Dermis microvascular lymphatic vessel endothelial cell (primary cell): ENCODE data around the gene PRR36. TPM values are rescaled to one million over a fixed set of nuclear protein-coding genes. Genes with fewer than 3 reads are reported as not detected.

ENCODE experiments used
- DNase-seq, 2 donors: peaks; one replicate each; pipeline versions ENCODE4 v3.0.0 to v3.0.0-alpha.2; 2010; ENCODE audit warnings: low read depth in 2 of 2
- total RNA-seq: library from RNA; depleted of rRNA; stranded (reverse); fragments of >200 nt; gene quantifications from 2 replicates; pipeline ENCODE4 v1.2.1, GENCODE V29; 2014

The PRR36 gene
- total RNA-seq, 1 donor from 2014 or later = not detected

DNA sequence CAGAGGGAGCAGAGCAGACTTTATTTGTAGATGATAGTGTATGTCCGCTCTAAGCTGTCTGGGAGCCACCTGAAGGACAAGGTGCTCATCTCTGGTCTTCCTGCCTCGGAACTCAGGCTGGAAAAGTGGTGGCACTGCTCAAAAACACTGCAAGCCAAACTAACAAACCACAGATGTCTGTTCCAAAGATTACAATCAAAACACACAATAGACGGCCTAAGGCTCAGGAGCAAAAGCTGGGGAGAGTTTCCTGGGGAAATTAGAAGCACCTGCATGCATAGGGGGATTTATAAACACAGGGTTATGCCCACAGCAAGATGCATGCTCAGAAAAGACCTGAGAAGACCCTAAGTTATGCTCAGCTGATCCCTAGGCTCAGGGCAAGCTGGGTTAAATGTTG lies 53.6 kb downstream of the PRR36 start:
- no peak for DNase-seq

DNA sequence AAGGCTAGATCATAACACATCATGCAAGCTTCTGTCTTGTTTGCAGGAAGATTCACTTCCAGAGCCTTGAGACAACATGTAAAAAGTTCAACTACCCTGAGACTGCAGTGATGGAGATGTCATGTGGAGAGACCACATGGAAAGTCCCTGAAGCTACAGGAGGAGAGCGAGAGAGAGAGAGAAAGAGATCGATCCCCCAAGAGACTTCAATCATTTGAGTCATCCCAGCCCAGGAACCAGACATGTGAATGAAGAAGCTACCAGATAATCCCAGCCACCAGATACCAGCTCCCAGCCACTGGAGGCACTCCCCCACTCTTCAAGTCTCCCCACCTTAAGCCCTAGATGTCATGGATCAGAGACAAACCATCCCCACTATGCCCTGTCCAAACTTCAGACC lies 54.9 kb downstream of the PRR36 start:
- DNase-seq = no peak

DNA sequence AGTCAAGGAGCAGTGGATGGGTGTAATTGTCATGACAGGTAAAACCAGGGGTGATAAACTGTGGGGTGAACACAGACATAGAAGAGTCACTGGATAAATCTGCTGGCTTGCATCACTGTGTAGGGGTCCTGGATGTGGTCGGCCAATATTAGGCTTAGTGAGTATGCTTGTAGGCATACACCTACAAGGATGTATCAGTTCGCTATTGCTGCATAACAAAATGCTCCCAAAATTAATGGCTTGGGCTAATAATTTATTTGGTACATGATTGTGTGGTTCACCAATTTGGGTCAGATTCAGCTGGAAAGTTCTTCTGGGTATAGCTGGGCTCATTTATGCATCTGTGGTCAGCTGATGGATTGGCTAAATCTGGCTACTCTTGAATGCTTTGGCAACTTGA lies 55.4 kb downstream of the PRR36 start:
- no peak for DNase-seq

Other genes starting within 250 kb of the PRR36 start
- gene XAB2, start 244.8 kb downstream of the PRR36 start, total RNA-seq = 19.4 and 26.0 TPM in 2 replicates
- 17.7 and 28.5 TPM in 2 replicates for gene PET100, start 244.6 kb downstream of the PRR36 start, total RNA-seq
- gene PCP2, start 240.7 kb downstream of the PRR36 start, total RNA-seq = not detected in 2 replicates
- 22.3 and 34.8 TPM in 2 replicates for gene STXBP2, start 237.3 kb downstream of the PRR36 start, total RNA-seq
- not detected in 2 replicates for gene RETN, start 205.3 kb downstream of the PRR36 start, total RNA-seq
- not detected in 2 replicates for gene MCEMP1, start 197.3 kb downstream of the PRR36 start, total RNA-seq
- gene TRAPPC5, start 193.6 kb downstream of the PRR36 start, total RNA-seq = 93.8 and 106 TPM in 2 replicates
- gene FCER2, start 172.3 kb downstream of the PRR36 start, total RNA-seq = not detected in 2 replicates
- gene CLEC4G, start 142.3 kb downstream of the PRR36 start, total RNA-seq = under 0.01 TPM in 1 of 2 replicates, not detected in the other
- gene CD209, start 126.9 kb downstream of the PRR36 start, total RNA-seq = under 0.01 TPM in 2 replicates
- 41.8 and 143 TPM in 2 replicates for gene CLEC4M, start 111.1 kb downstream of the PRR36 start, total RNA-seq
- 6.2 and 10.6 TPM in 2 replicates for gene EVI5L, start 44.2 kb downstream of the PRR36 start, total RNA-seq
- 0.77 and 1.1 TPM in 2 replicates for gene LRRC8E, start 14.1 kb upstream of the PRR36 start, total RNA-seq
- 6.9 and 11.4 TPM in 2 replicates for gene MAP2K7, start 29.5 kb upstream of the PRR36 start, total RNA-seq
- 0.25 and 0.26 TPM in 2 replicates for gene TGFBR3L, start 40.4 kb upstream of the PRR36 start, total RNA-seq
- 5.1 and 5.8 TPM in 2 replicates for gene SNAPC2, start 45.9 kb upstream of the PRR36 start, total RNA-seq
- gene CTXN1, start 51.7 kb upstream of the PRR36 start, total RNA-seq = 1.5 and 2.9 TPM in 2 replicates
- gene TIMM44, start 69.3 kb upstream of the PRR36 start, total RNA-seq = 26.2 and 30.2 TPM in 2 replicates
- 19.0 and 40.5 TPM in 2 replicates for gene ELAVL1, start 131.3 kb upstream of the PRR36 start, total RNA-seq
- gene CCL25, start 178.4 kb upstream of the PRR36 start, total RNA-seq = not detected in 2 replicates